H9 (cell line): Measurements from ENCODE around the gene ROBO1. TPM values are rescaled to one million over a fixed set of nuclear protein-coding genes. Genes with fewer than 3 reads are reported as not detected.

Experiments used
- DNase-seq: peaks from one replicate; pipeline ENCODE4 v3.0.0-alpha.2; 2017
- H2AFZ ChIP-seq: one replicate; pipeline ENCODE4 v1.6.1; 2013; ENCODE audit warnings: mild to moderate bottlenecking, low read length, control low read depth, moderate library complexity
- H2AK5ac ChIP-seq: 2 replicates; pipeline ENCODE4 v1.6.1; 2013; ENCODE audit warnings: low read length, control low read depth, mixed read lengths; ENCODE audit not compliant: insufficient read length
- H2BK120ac ChIP-seq: one replicate; pipeline ENCODE4 v1.6.1; 2013; ENCODE audit warnings: low read depth, mild to moderate bottlenecking, low read length, control low read depth, inconsistent platforms; ENCODE audit not compliant: poor library complexity, severe bottlenecking
- H2BK12ac ChIP-seq: 2 replicates; pipeline ENCODE4 v1.6.1; 2013; ENCODE audit warnings: low read length, control low read depth, mixed read lengths, low read depth; ENCODE audit not compliant: insufficient read length
- H2BK15ac ChIP-seq: 2 replicates; pipeline ENCODE4 v1.6.1; 2013; ENCODE audit warnings: low read depth, low read length, control low read depth
- H2BK20ac ChIP-seq: one replicate; pipeline ENCODE4 v1.6.1; 2013; ENCODE audit warnings: low read depth, mild to moderate bottlenecking, low read length, control low read depth, inconsistent platforms; ENCODE audit not compliant: poor library complexity, severe bottlenecking
- H2BK5ac ChIP-seq: 2 replicates; pipeline ENCODE4 v1.6.1; 2013; ENCODE audit warnings: low read length, control low read depth, mixed read lengths; ENCODE audit not compliant: insufficient read length
- H3K14ac ChIP-seq: 2 replicates; pipeline ENCODE4 v1.6.1; 2013; ENCODE audit warnings: low read length, control low read depth; ENCODE audit not compliant: insufficient read depth
- H3K18ac ChIP-seq: 2 replicates; pipeline ENCODE4 v1.6.1; 2013; ENCODE audit warnings: low read depth, mild to moderate bottlenecking, mixed read lengths, low read length, control low read depth; ENCODE audit not compliant: insufficient read length
- H3K23ac ChIP-seq: 2 replicates; pipeline ENCODE4 v1.6.1; 2013; ENCODE audit warnings: low read length, control low read depth, mixed read lengths, low read depth; ENCODE audit not compliant: insufficient read length
- H3K23me2 ChIP-seq: 2 replicates; pipeline ENCODE4 v1.6.1; 2013; ENCODE audit warnings: low read depth, mild to moderate bottlenecking, mixed read lengths, low read length, control low read depth; ENCODE audit not compliant: insufficient read length, poor library complexity, severe bottlenecking
- H3K27ac ChIP-seq: 2 replicates; pipeline ENCODE4 v1.5.1; 2013; ENCODE audit warnings: low read length, control low read depth, mixed read lengths, low read depth; ENCODE audit not compliant: insufficient read length
- H3K27me3 ChIP-seq: 2 replicates; pipeline ENCODE4 v1.6.1; 2013; ENCODE audit warnings: low read length, control low read depth, inconsistent platforms; ENCODE audit not compliant: insufficient read depth
- H3K4ac ChIP-seq: 2 replicates; pipeline ENCODE4 v1.6.1; 2013; ENCODE audit warnings: low read depth, mild to moderate bottlenecking, control low read depth, inconsistent platforms, low read length, moderate library complexity
- H3K4me1 ChIP-seq: 2 replicates; pipeline ENCODE4 v1.6.1; 2013; ENCODE audit warnings: low read length, control low read depth, inconsistent platforms; ENCODE audit not compliant: insufficient read depth
- H3K4me2 ChIP-seq: 2 replicates; pipeline ENCODE4 v1.6.1; 2013; ENCODE audit warnings: low read length, control low read depth, mixed read lengths; ENCODE audit not compliant: insufficient read length, insufficient read depth
- H3K56ac ChIP-seq: 2 replicates; pipeline ENCODE4 v1.6.1; 2013; ENCODE audit warnings: low read depth, mild to moderate bottlenecking, mixed read lengths, low read length, control low read depth; ENCODE audit not compliant: insufficient read length
- H3K79me1 ChIP-seq: 2 replicates; pipeline ENCODE4 v1.6.1; 2013; ENCODE audit warnings: low read depth, mild to moderate bottlenecking, moderate library complexity, low read length, control low read depth, inconsistent platforms; ENCODE audit not compliant: insufficient read depth, poor library complexity, severe bottlenecking
- H3K79me2 ChIP-seq: 2 replicates; pipeline ENCODE4 v1.6.1; 2013; ENCODE audit warnings: low read length, control low read depth, inconsistent platforms; ENCODE audit not compliant: insufficient read depth
- H3K9ac ChIP-seq: 2 replicates; pipeline ENCODE4 v1.6.1; 2013; ENCODE audit warnings: low read length, control low read depth, mixed read lengths; ENCODE audit not compliant: insufficient read length; ENCODE audit errors: extremely low read depth
- H3K9me3 ChIP-seq: one replicate; pipeline ENCODE4 v1.6.1; 2013; ENCODE audit warnings: low read depth, low read length, inconsistent platforms; ENCODE audit not compliant: control insufficient read depth
- H3T11ph ChIP-seq: one replicate; pipeline ENCODE4 v1.6.1; 2013; ENCODE audit warnings: mild to moderate bottlenecking, low read length, control low read depth, inconsistent platforms
- H4K20me1 ChIP-seq: one replicate; pipeline ENCODE4 v1.6.1; 2013; ENCODE audit not compliant: control insufficient read depth, insufficient read length, insufficient read depth
- H4K5ac ChIP-seq: 2 replicates; pipeline ENCODE4 v1.6.1; 2013; ENCODE audit warnings: low read depth, mild to moderate bottlenecking, mixed read lengths, low read length, control low read depth; ENCODE audit not compliant: insufficient read length
- H4K8ac ChIP-seq: replicated peaks from 2 replicates; pipeline ENCODE4 v1.6.1; 2013; ENCODE audit warnings: low read length, control low read depth, mixed read lengths, low read depth; ENCODE audit not compliant: insufficient read length
- H4K91ac ChIP-seq: 2 replicates; pipeline ENCODE4 v1.6.1; 2013; ENCODE audit warnings: low read depth, mild to moderate bottlenecking, moderate library complexity, mixed read lengths, low read length, control low read depth; ENCODE audit not compliant: insufficient read length
- H3K27ac Mint-ChIP-seq, 3 experiments: 2 replicates in 2 of 3; 3 replicates in 1 of 3; pipeline ENCODE4 v1.8.0; 2020 to 2021; ENCODE audit warnings: mixed read lengths in 3 of 3, mild to moderate bottlenecking in 1 of 3, moderate library complexity in 1 of 3
- H3K27me3 Mint-ChIP-seq: 2 replicates; pipeline ENCODE4 v1.8.0; 2021; ENCODE audit warnings: low read depth, mild to moderate bottlenecking, moderate library complexity, mixed read lengths
- H3K36me3 Mint-ChIP-seq, 3 experiments: 2 replicates in 2 of 3; 3 replicates in 1 of 3; pipeline ENCODE4 v1.8.0; 2020 to 2021; ENCODE audit warnings: low read depth in 3 of 3, mixed read lengths in 3 of 3; ENCODE audit not compliant: insufficient read depth in 1 of 3
- H3K4me1 Mint-ChIP-seq, 2 experiments: 2 replicates each; pipeline ENCODE4 v1.8.0; 2020; ENCODE audit warnings: mixed read lengths in 2 of 2
- H3K4me3 Mint-ChIP-seq, 2 experiments: 2 replicates in 1 of 2; 3 replicates in 1 of 2; pipeline ENCODE4 v1.8.0; 2020 to 2021; ENCODE audit warnings: mild to moderate bottlenecking in 2 of 2, mixed read lengths in 2 of 2, moderate library complexity in 1 of 2
- H3K9me3 Mint-ChIP-seq, 2 experiments: 2 replicates in 1 of 2; 3 replicates in 1 of 2; pipeline ENCODE4 v1.8.0; 2020; ENCODE audit warnings: mild to moderate bottlenecking in 2 of 2, mixed read lengths in 2 of 2, moderate library complexity in 1 of 2
- CTCF ChIP-seq: fragments of 200-600 bp; sonication (generic); conservative IDR thresholded peaks from 3 replicates; pipeline ENCODE4 v1.8.0; 2021; ENCODE audit warnings: antibody characterized with exemption, mild to moderate bottlenecking
- WGBS: extraction: QIAGEN DNeasy Blood & Tissue Kit; methylation state at CpG from one replicate; pipeline ENCODE4 v1.1.7; 2013; ENCODE audit warnings: missing lambda C conversion rate, low lambda C conversion rate, mixed read lengths; ENCODE audit not compliant: insufficient read length; ENCODE audit errors: extremely low coverage; 5-methylcytosine and 5-hydroxymethylcytosine counted together
- total RNA-seq: library from RNA; stranded (reverse); gene quantifications from 2 replicates; pipeline ENCODE4 v1.2.1, GENCODE V29; 2021

ROBO1 gene
- total RNA-seq, 1 experiment from 2014 or later: 62.7 TPM

GRCh38 chr3:78881501-78881900 is 886.3 kb downstream of the ROBO1 start:
- no peak overlapping the region for H3K27ac Mint-ChIP-seq
- Histone ChIP-seq H3K27me3 (no peaks in the 10 kb centered on the region), H2BK20ac (no peak overlapping the region), H4K5ac (no peak overlapping the region), H3K9me3 (no peaks in the 10 kb centered on the region), H3K79me2 (no peaks in the 10 kb centered on the region), H3K23ac (no peak overlapping the region), H4K8ac (no peak overlapping the region), H3K4ac (no peak overlapping the region), H2AK5ac (no peak overlapping the region), H3K56ac (no peak overlapping the region), H3K4me2 (no peak overlapping the region), H3K27ac (no peak overlapping the region), H3K18ac (no peak overlapping the region), H3T11ph (no peak overlapping the region), H2BK15ac (no peak overlapping the region), H2BK12ac (no peak overlapping the region), H4K20me1 (no peaks in the 10 kb centered on the region), H3K14ac (no peak overlapping the region), H2BK120ac (no peak overlapping the region), H3K9ac (no peak overlapping the region), H2AFZ (no peak overlapping the region), H2BK5ac (no peak overlapping the region), H3K23me2 (no peaks in the 10 kb centered on the region), H3K4me1 (no peaks in the 10 kb centered on the region; the same call in 1 of the 2 replicates), H3K79me1 (peaks cover 6% of the 10 kb centered on the region), H4K91ac (no peak overlapping the region)
- no CpG with 5 or more reads among the region's 2 CpGs for WGBS
- no peaks in the 10 kb centered on the region for H3K27me3 Mint-ChIP-seq
- DNase-seq: no peak
- H3K9me3 Mint-ChIP-seq: no peaks in the 10 kb centered on the region
- no peak overlapping the region for H3K4me3 Mint-ChIP-seq
- H3K4me1 Mint-ChIP-seq: peaks cover 32 to 34% of the 10 kb centered on the region in 2 experiments
- H3K36me3 Mint-ChIP-seq: peaks cover 0 to 5% (median 0%) of the 10 kb centered on the region in 3 experiments; a peak in 1 of 7 replicates
- TF ChIP-seq CTCF: no peak
